Natural killer cell treated with Interleukin-12 subunit alpha and Interleukin-12 subunit beta and Interleukin-15 and Interleukin-18, amount 100 ng/mL, for 72 hours (primary cell): Measurements from ENCODE around the gene PLXNA2. TPM values are rescaled to one million over a fixed set of nuclear protein-coding genes. Genes with fewer than 3 reads are reported as not detected.

ENCODE experiments used
- ATAC-seq, 2 donors: fragments of 150-1000 bp; cut with Tn5 transposase in 1 of 2; sonication (Bioruptor Pico), chemical (Tn5 transposase) in 1 of 2; 2 replicates each; pipeline ENCODE4 v1.10.0; 2021
- DNase-seq: peaks from one replicate; pipeline ENCODE4 v3.0.0; 2022; ENCODE audit warnings: low spot score
- H3K27ac Mint-ChIP-seq, 2 donors: 1 replicate in 1 of 2; 2 replicates in 1 of 2; pipeline ENCODE4 v1.8.0; 2022; ENCODE audit warnings: mixed read lengths in 2 of 2, mild to moderate bottlenecking in 1 of 2, moderate library complexity in 1 of 2
- H3K27me3 Mint-ChIP-seq, 2 donors: 1 replicate in 1 of 2; 2 replicates in 1 of 2; pipeline ENCODE4 v1.8.0; 2022; ENCODE audit warnings: mixed read lengths in 2 of 2
- H3K36me3 Mint-ChIP-seq: one replicate; pipeline ENCODE4 v1.8.0; 2022; ENCODE audit warnings: mixed read lengths
- H3K4me1 Mint-ChIP-seq, 2 donors: 1 replicate in 1 of 2; 2 replicates in 1 of 2; pipeline ENCODE4 v1.8.0; 2022; ENCODE audit warnings: low read depth in 2 of 2, mixed read lengths in 2 of 2, mild to moderate bottlenecking in 1 of 2
- H3K4me3 Mint-ChIP-seq: one replicate; pipeline ENCODE4 v1.8.0; 2022; ENCODE audit warnings: mixed read lengths
- H3K9me3 Mint-ChIP-seq: 2 replicates; pipeline ENCODE4 v1.8.0; 2022; ENCODE audit warnings: mixed read lengths
- total RNA-seq, 2 donors: library from RNA; stranded (reverse); gene quantifications; one replicate each; pipeline ENCODE4 v1.2.3, GENCODE V29; 2022

The PLXNA2 gene
- total RNA-seq, 2 donors from 2014 or later, result 1.1 to 1.3 TPM

- no peaks in the 10 kb centered on the region for H3K36me3 Mint-ChIP-seq
- no peaks in the 10 kb centered on the region for H3K9me3 Mint-ChIP-seq
- DNase-seq, result peak; percentile 44
- H3K27ac Mint-ChIP-seq, result no peak overlapping the region
- ATAC-seq, result no peak
- no peaks in the 10 kb centered on the region for H3K4me1 Mint-ChIP-seq
- H3K27me3 Mint-ChIP-seq, result peaks cover 3 to 21% of the 10 kb centered on the region in 2 donors
- no peak overlapping the region for H3K4me3 Mint-ChIP-seq
These were observed 189.2 kb downstream of the PLXNA2 start for GRCh38 chr1:208054911-208055379.

GRCh38 chr1:208054485-208054884, 189.7 kb downstream of the PLXNA2 start:
- Mint-ChIP-seq H3K36me3 (no peaks in the 10 kb centered on the region), H3K9me3 (no peaks in the 10 kb centered on the region), H3K4me3 (no peak overlapping the region), H3K4me1 (no peaks in the 10 kb centered on the region), H3K27ac (no peak overlapping the region), H3K27me3 (peaks cover 3 to 21% of the 10 kb centered on the region in 2 donors)
- DNase-seq (peak; percentile 45), ATAC-seq (no peak)

GRCh38 chr1:208053661-208054060, 190.5 kb downstream of the PLXNA2 start:
- Mint-ChIP-seq H3K9me3 (no peaks in the 10 kb centered on the region), H3K4me1 (no peaks in the 10 kb centered on the region), H3K4me3 (no peak overlapping the region), H3K27ac (no peak overlapping the region), H3K27me3 (peaks cover 3 to 21% of the 10 kb centered on the region in 2 donors), H3K36me3 (no peaks in the 10 kb centered on the region)
- peak; percentile 37 for DNase-seq
- no peak for ATAC-seq

- no peaks in the 10 kb centered on the region for H3K4me1 Mint-ChIP-seq
- H3K36me3 Mint-ChIP-seq, result no peaks in the 10 kb centered on the region
- ATAC-seq (no peak), DNase-seq (no peak)
- no peaks in the 10 kb centered on the region for H3K9me3 Mint-ChIP-seq
- peaks cover 3 to 21% of the 10 kb centered on the region in 2 donors for H3K27me3 Mint-ChIP-seq
- no peak overlapping the region for H3K27ac Mint-ChIP-seq
- no peak overlapping the region for H3K4me3 Mint-ChIP-seq
These were observed 191.2 kb downstream of the PLXNA2 start for GRCh38 chr1:208052926-208053407.

GRCh38 chr1:208052135-208052534, 192.0 kb downstream of the PLXNA2 start:
- ATAC-seq (no peak), DNase-seq (peak; percentile 34)
- Mint-ChIP-seq H3K36me3 (no peaks in the 10 kb centered on the region), H3K4me3 (no peak overlapping the region), H3K9me3 (no peaks in the 10 kb centered on the region), H3K27me3 (peaks cover 3 to 21% of the 10 kb centered on the region in 2 donors), H3K27ac (no peak overlapping the region), H3K4me1 (no peaks in the 10 kb centered on the region)

GRCh38 chr1:208051651-208052050, 192.5 kb downstream of the PLXNA2 start:
- no peak overlapping the region for H3K27ac Mint-ChIP-seq
- H3K36me3 Mint-ChIP-seq, result no peaks in the 10 kb centered on the region
- no peaks in the 10 kb centered on the region for H3K9me3 Mint-ChIP-seq
- ATAC-seq, result no peak
- H3K4me1 Mint-ChIP-seq, result no peaks in the 10 kb centered on the region
- no peak overlapping the region for H3K4me3 Mint-ChIP-seq
- peaks cover 3 to 21% of the 10 kb centered on the region in 2 donors for H3K27me3 Mint-ChIP-seq
- no peak for DNase-seq

- no peak for DNase-seq
- no peak overlapping the region for H3K27ac Mint-ChIP-seq
- H3K4me1 Mint-ChIP-seq, result no peaks in the 10 kb centered on the region
- no peak for ATAC-seq
- H3K27me3 Mint-ChIP-seq, result peaks cover 2 to 12% of the 10 kb centered on the region in 2 donors
- no peak overlapping the region for H3K4me3 Mint-ChIP-seq
- H3K9me3 Mint-ChIP-seq, result no peaks in the 10 kb centered on the region
- H3K36me3 Mint-ChIP-seq, result no peaks in the 10 kb centered on the region
These were observed 195.3 kb downstream of the PLXNA2 start for GRCh38 chr1:208048904-208049303.

GRCh38 chr1:208047975-208048374, 196.2 kb downstream of the PLXNA2 start:
- DNase-seq, result no peak
- no peak overlapping the region for H3K27ac Mint-ChIP-seq
- peaks cover 2 to 20% of the 10 kb centered on the region in 2 donors for H3K27me3 Mint-ChIP-seq
- no peaks in the 10 kb centered on the region for H3K4me1 Mint-ChIP-seq
- no peaks in the 10 kb centered on the region for H3K9me3 Mint-ChIP-seq
- H3K36me3 Mint-ChIP-seq, result no peaks in the 10 kb centered on the region
- H3K4me3 Mint-ChIP-seq, result no peak overlapping the region
- ATAC-seq, result no peak

- Mint-ChIP-seq H3K27ac (no peak overlapping the region), H3K9me3 (no peaks in the 10 kb centered on the region), H3K36me3 (no peaks in the 10 kb centered on the region), H3K27me3 (peaks cover 2 to 23% of the 10 kb centered on the region in 2 donors), H3K4me3 (no peak overlapping the region), H3K4me1 (no peaks in the 10 kb centered on the region)
- ATAC-seq, result no peak
- DNase-seq, result no peak
These were observed 196.7 kb downstream of the PLXNA2 start for GRCh38 chr1:208047476-208047934.

GRCh38 chr1:208045463-208046260, 198.5 kb downstream of the PLXNA2 start:
- ATAC-seq, result no peak
- no peak overlapping the region for H3K4me3 Mint-ChIP-seq
- peak; percentile 34 for DNase-seq
- H3K27me3 Mint-ChIP-seq, result peaks cover 2 to 18% of the 10 kb centered on the region in 2 donors
- H3K36me3 Mint-ChIP-seq, result no peaks in the 10 kb centered on the region
- no peaks in the 10 kb centered on the region for H3K9me3 Mint-ChIP-seq
- no peak overlapping the region for H3K27ac Mint-ChIP-seq
- H3K4me1 Mint-ChIP-seq, result no peaks in the 10 kb centered on the region

GRCh38 chr1:208044589-208045462, 199.4 kb downstream of the PLXNA2 start:
- Mint-ChIP-seq H3K36me3 (no peaks in the 10 kb centered on the region), H3K4me3 (no peak overlapping the region), H3K27ac (no peak overlapping the region), H3K27me3 (peaks cover 2 to 18% of the 10 kb centered on the region in 2 donors), H3K9me3 (no peaks in the 10 kb centered on the region), H3K4me1 (no peaks in the 10 kb centered on the region)
- peak; percentile 12 for DNase-seq
- ATAC-seq, result no peak

GRCh38 chr1:208043691-208044181, 200.4 kb downstream of the PLXNA2 start:
- Mint-ChIP-seq H3K27me3 (peaks cover 2 to 18% of the 10 kb centered on the region in 2 donors), H3K9me3 (no peaks in the 10 kb centered on the region), H3K36me3 (no peaks in the 10 kb centered on the region), H3K4me3 (no peak overlapping the region), H3K4me1 (no peaks in the 10 kb centered on the region), H3K27ac (no peak overlapping the region)
- DNase-seq, result no peak
- ATAC-seq, result no peak

- no peaks in the 10 kb centered on the region for H3K4me1 Mint-ChIP-seq
- no peak overlapping the region for H3K4me3 Mint-ChIP-seq
- H3K36me3 Mint-ChIP-seq, result no peaks in the 10 kb centered on the region
- no peaks in the 10 kb centered on the region for H3K9me3 Mint-ChIP-seq
- no peak for ATAC-seq
- H3K27me3 Mint-ChIP-seq, result peaks cover 2 to 18% of the 10 kb centered on the region in 2 donors
- no peak for DNase-seq
- H3K27ac Mint-ChIP-seq, result no peak overlapping the region
These were observed 201.3 kb downstream of the PLXNA2 start for GRCh38 chr1:208042868-208043267.
